IMR-90 (cell line): Measurements from ENCODE around the gene FEZF2.

Experiments
- BHLHE40 ChIP-seq: fragments of 150-350 bp; IDR thresholded peaks from 2 replicates; pipeline ENCODE4 v1.6.1; 2016; ENCODE audit warnings: mild to moderate bottlenecking, low read depth, low read length
- CEBPB ChIP-seq: IDR thresholded peaks from 2 replicates; pipeline ENCODE4 v1.6.1; 2012; ENCODE audit warnings: low read depth, low read length, improper control_type of control experiment
- CHD1 ChIP-seq: IDR thresholded peaks from 2 replicates; pipeline ENCODE4 v1.6.1; 2012; ENCODE audit warnings: low read depth, low read length, improper control_type of control experiment
- CTCF ChIP-seq: conservative IDR thresholded peaks from 2 replicates; pipeline ENCODE4 v1.5.1; 2012; ENCODE audit warnings: mild to moderate bottlenecking, low read depth, low read length, improper control_type of control experiment
- FOS ChIP-seq: fragments of 150-350 bp; IDR thresholded peaks from 2 replicates; pipeline ENCODE4 v1.6.1; 2016; ENCODE audit warnings: low read depth, low read length
- MAZ ChIP-seq: IDR thresholded peaks from 2 replicates; pipeline ENCODE4 v1.6.1; 2012; ENCODE audit warnings: low read depth, mild to moderate bottlenecking, low read length, improper control_type of control experiment, moderate library complexity, borderline replicate concordance
- MXI1 ChIP-seq: IDR thresholded peaks from 2 replicates; pipeline ENCODE4 v1.6.1; 2012; ENCODE audit warnings: low read depth, mild to moderate bottlenecking, low read length, moderate library complexity, borderline replicate concordance
- POLR2A ChIP-seq: IDR thresholded peaks from 2 replicates; pipeline ENCODE4 v1.6.1; 2012; ENCODE audit warnings: mild to moderate bottlenecking, low read depth, low read length
- RAD21 ChIP-seq: IDR thresholded peaks from 2 replicates; pipeline ENCODE4 v1.6.1; 2012; ENCODE audit warnings: low read length, improper control_type of control experiment
- RCOR1 ChIP-seq: IDR thresholded peaks from 2 replicates; pipeline ENCODE4 v1.6.1; 2012; ENCODE audit warnings: mild to moderate bottlenecking, low read length, improper control_type of control experiment; ENCODE audit not compliant: insufficient replicate concordance
- RFX5 ChIP-seq: IDR thresholded peaks from 2 replicates; pipeline ENCODE4 v1.8.0; 2012; ENCODE audit warnings: low read depth, mild to moderate bottlenecking, low read length, moderate library complexity
- SMC3 ChIP-seq: fragments of 150-350 bp; IDR thresholded peaks from 2 replicates; pipeline ENCODE4 v1.6.1; 2016; ENCODE audit warnings: low read depth, mild to moderate bottlenecking, antibody characterized with exemption, low read length, moderate library complexity
- USF2 ChIP-seq: fragments of 150-350 bp; IDR thresholded peaks from 2 replicates; pipeline ENCODE4 v1.6.1; 2017; ENCODE audit warnings: mild to moderate bottlenecking, antibody characterized with exemption, low read length, low read depth

GRCh38 chr3:62376454-62376720 is 3.0 kb upstream of the FEZF2 start:
- no peak for TF ChIP-seq RFX5
- TF ChIP-seq CTCF = no peak
- no peak for TF ChIP-seq RAD21
- TF ChIP-seq CEBPB = no peak
- TF ChIP-seq POLR2A = no peak
- no peak for TF ChIP-seq MAZ
- no peak for TF ChIP-seq SMC3
- no peak for TF ChIP-seq FOS
- TF ChIP-seq USF2 = no peak
- TF ChIP-seq RCOR1 = no peak
- TF ChIP-seq BHLHE40 = no peak
- no peak for TF ChIP-seq MXI1
- TF ChIP-seq CHD1 = no peak
